Neural cell (in vitro differentiated cells): ENCODE results near the gene OR5C1. TPM values are rescaled to one million over a fixed set of nuclear protein-coding genes. Genes with fewer than 3 reads are reported as not detected.
"Not testable (repeated sequence)": the region's sequence is repeated elsewhere in the genome, so short reads cannot be mapped to it uniquely, and the experiment has no call there.

ENCODE experiments used
- H2AFZ ChIP-seq: fragments of 200-600, 300-800 bp; sonication (generic), shearing (Covaris generic); 2 replicates; pipeline ENCODE4 v1.6.0; 2014; ENCODE audit warnings: low read depth, mild to moderate bottlenecking, antibody characterized with exemption, low read length, moderate library complexity
- H3F3A ChIP-seq: fragments of 200-600 bp; shearing (Covaris generic); 2 replicates; pipeline ENCODE4 v1.6.1; 2016; ENCODE audit warnings: mild to moderate bottlenecking, moderate library complexity, mixed read lengths, antibody characterized with exemption, low read length; ENCODE audit not compliant: insufficient read depth, poor library complexity, severe bottlenecking
- H3K27ac ChIP-seq: fragments of 200-600, 300-800 bp; sonication (generic), shearing (Covaris generic); 2 replicates; pipeline ENCODE4 v1.5.1; 2014; ENCODE audit warnings: mild to moderate bottlenecking, low read length, moderate library complexity
- H3K27me3 ChIP-seq: fragments of 300-800, 200-600 bp; sonication (generic), shearing (Covaris generic); 2 replicates; pipeline ENCODE4 v1.6.0; 2014; ENCODE audit warnings: mild to moderate bottlenecking, low read depth, low read length, moderate library complexity; ENCODE audit not compliant: insufficient read depth
- H3K36me3 ChIP-seq: fragments of 300-800, 200-600 bp; sonication (generic), shearing (Covaris generic); 2 replicates; pipeline ENCODE4 v1.5.1; 2014; ENCODE audit warnings: mild to moderate bottlenecking, antibody characterized with exemption, low read length, moderate library complexity; ENCODE audit not compliant: insufficient read depth
- H3K4me2 ChIP-seq: fragments of 300-800, 200-600 bp; sonication (generic), shearing (Covaris generic); 2 replicates; pipeline ENCODE4 v1.6.0; 2014; ENCODE audit warnings: mild to moderate bottlenecking, low read length
- H3K4me3 ChIP-seq: fragments of 300-800, 200-600 bp; sonication (generic), shearing (Covaris generic); 2 replicates; pipeline ENCODE4 v1.5.1; 2014; ENCODE audit warnings: mild to moderate bottlenecking, low read length, moderate library complexity
- H3K79me2 ChIP-seq: fragments of 200-600 bp; shearing (Covaris generic); replicated peaks from 2 replicates; pipeline ENCODE4 v1.6.0; 2014; ENCODE audit warnings: mild to moderate bottlenecking, low read length, moderate library complexity; ENCODE audit not compliant: insufficient read depth
- H3K9ac ChIP-seq: fragments of 300-800, 200-600 bp; sonication (generic), shearing (Covaris generic); 2 replicates; pipeline ENCODE4 v1.6.1; 2016; ENCODE audit warnings: mild to moderate bottlenecking, low read length, mixed read lengths
- H3K9me2 ChIP-seq: fragments of 200-600 bp; shearing (Covaris generic); 2 replicates; pipeline ENCODE4 v1.6.1; 2016; ENCODE audit warnings: mild to moderate bottlenecking, low read length, mixed read lengths; ENCODE audit not compliant: insufficient read depth
- H3K9me3 ChIP-seq: fragments of 200-600, 300-800 bp; sonication (generic), shearing (Covaris generic); 2 replicates; pipeline ENCODE4 v1.6.1; 2016; ENCODE audit warnings: mild to moderate bottlenecking, mixed run types, low read length, moderate library complexity, mixed read lengths
- H4K20me1 ChIP-seq: fragments of 200-600 bp; shearing (Covaris generic); 2 replicates; pipeline ENCODE4 v1.6.1; 2016; ENCODE audit warnings: mild to moderate bottlenecking, mixed run types; ENCODE audit not compliant: insufficient read depth
- EZH2 ChIP-seq: fragments of 200-600, 300-800 bp; shearing (Covaris generic), sonication (generic); IDR thresholded peaks from 2 replicates; pipeline ENCODE4 v1.6.1; 2014; ENCODE audit warnings: antibody characterized with exemption, low read length, borderline replicate concordance, mild to moderate bottlenecking; ENCODE audit not compliant: insufficient read depth, poor library complexity, severe bottlenecking
- MXI1 ChIP-seq: fragments of 450-650 bp; conservative IDR thresholded peaks from 2 replicates; pipeline ENCODE4 v1.6.1; 2014; ENCODE audit warnings: antibody characterized with exemption, mild to moderate bottlenecking; ENCODE audit not compliant: poor library complexity, severe bottlenecking
- POLR2AphosphoS5 ChIP-seq: IDR thresholded peaks from 2 replicates; pipeline ENCODE4 v1.6.1; 2012
- RAD21 ChIP-seq: fragments of 450-650 bp; conservative IDR thresholded peaks from 2 replicates; pipeline ENCODE4 v1.6.1; 2014; ENCODE audit warnings: antibody characterized with exemption, mild to moderate bottlenecking, moderate library complexity
- SMC3 ChIP-seq: fragments of 450-650 bp; conservative IDR thresholded peaks from 2 replicates; pipeline ENCODE4 v1.6.1; 2014; ENCODE audit warnings: antibody characterized with exemption, mild to moderate bottlenecking, moderate library complexity; ENCODE audit not compliant: poor library complexity
- TAF1 ChIP-seq: IDR thresholded peaks from 2 replicates; pipeline ENCODE4 v1.6.1; 2012; ENCODE audit warnings: low read depth
- polyA plus RNA-seq: library from polyadenylated mRNA; depleted of rRNA; stranded (reverse); fragments of >200 nt; gene quantifications from 2 replicates; pipeline ENCODE4 v1.2.3, GENCODE V29; 2014
- TF ChIP-seq, protein P1 (sequence below): fragments of 450-650 bp; IDR thresholded peaks from 2 replicates; pipeline ENCODE4 v1.5.1; 2014; ENCODE audit warnings: antibody characterized with exemption, mild to moderate bottlenecking, moderate library complexity; ENCODE audit not compliant: poor library complexity, severe bottlenecking
- TF ChIP-seq, protein P2 (sequence below): IDR thresholded peaks from 2 replicates; pipeline ENCODE4 v1.6.1; 2012; ENCODE audit warnings: borderline replicate concordance

The OR5C1 gene
- polyA plus RNA-seq, 1 donor from 2014 or later = not detected

DNA sequence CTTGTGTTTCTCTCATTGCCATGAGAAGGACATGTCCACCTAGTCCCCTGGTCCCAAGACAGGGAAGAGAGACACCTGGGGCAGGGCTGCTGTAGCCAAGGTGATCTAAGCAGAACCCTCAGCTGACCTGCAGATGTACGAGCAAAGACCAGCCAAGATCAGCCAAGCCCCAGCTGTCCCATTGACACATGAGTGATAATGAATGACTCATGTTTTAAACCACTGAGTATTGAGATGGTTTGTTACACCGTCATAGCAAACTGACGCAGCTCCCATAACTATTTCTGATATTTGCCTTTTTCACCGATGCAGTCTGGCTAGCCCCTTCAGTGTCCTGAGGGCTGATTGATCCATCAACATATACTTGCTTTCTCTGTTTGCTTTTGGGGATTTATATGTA, 17.9 kb downstream of the OR5C1 start:
- Histone ChIP-seq H3K79me2 (no peaks in the 10 kb centered on the region), H3K4me3 (no peak overlapping the region), H3K27me3 (no peaks in the 10 kb centered on the region), H3K9me3 (no peaks in the 10 kb centered on the region), H3K9ac (no peak overlapping the region), H3K36me3 (no peaks in the 10 kb centered on the region), H3F3A (no peaks in the 10 kb centered on the region), H3K4me2 (no peak overlapping the region), H3K27ac (no peak overlapping the region), H4K20me1 (no peaks in the 10 kb centered on the region), H3K9me2 (no peaks in the 10 kb centered on the region), H2AFZ (no peak overlapping the region)
- TF ChIP-seq, protein P1, sequence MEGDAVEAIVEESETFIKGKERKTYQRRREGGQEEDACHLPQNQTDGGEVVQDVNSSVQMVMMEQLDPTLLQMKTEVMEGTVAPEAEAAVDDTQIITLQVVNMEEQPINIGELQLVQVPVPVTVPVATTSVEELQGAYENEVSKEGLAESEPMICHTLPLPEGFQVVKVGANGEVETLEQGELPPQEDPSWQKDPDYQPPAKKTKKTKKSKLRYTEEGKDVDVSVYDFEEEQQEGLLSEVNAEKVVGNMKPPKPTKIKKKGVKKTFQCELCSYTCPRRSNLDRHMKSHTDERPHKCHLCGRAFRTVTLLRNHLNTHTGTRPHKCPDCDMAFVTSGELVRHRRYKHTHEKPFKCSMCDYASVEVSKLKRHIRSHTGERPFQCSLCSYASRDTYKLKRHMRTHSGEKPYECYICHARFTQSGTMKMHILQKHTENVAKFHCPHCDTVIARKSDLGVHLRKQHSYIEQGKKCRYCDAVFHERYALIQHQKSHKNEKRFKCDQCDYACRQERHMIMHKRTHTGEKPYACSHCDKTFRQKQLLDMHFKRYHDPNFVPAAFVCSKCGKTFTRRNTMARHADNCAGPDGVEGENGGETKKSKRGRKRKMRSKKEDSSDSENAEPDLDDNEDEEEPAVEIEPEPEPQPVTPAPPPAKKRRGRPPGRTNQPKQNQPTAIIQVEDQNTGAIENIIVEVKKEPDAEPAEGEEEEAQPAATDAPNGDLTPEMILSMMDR = no peak

DNA sequence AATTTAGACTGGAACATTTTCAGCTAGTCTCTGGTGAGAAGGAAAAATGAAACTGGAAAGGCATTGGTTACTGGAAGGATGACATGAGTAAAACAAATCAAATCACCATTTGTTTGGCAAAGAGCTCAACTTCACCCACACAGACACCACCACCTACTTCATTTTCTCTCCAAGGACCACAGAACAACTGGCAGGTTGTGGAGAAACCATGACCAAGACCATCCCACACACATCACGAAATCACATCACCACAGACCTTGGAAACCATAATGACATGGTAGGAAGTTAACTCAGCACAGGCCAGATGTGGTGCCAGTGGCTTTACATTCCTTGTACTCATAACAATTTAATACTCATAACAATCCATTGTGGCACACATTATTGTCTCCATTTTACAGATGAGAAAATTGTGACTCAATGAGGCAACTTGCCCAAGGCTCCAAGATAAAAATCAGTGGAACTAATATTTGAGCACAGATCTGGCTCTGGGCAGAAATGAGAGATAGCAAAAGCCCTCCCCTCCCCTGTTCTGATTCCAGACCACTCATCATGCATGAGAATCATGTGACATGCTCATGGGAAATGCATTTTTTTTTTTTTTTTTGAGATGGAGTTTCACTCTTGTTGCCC, 18.7 kb downstream of the OR5C1 start:
- Histone ChIP-seq H3K9ac (no peak overlapping the region), H3K27me3 (no peaks in the 10 kb centered on the region), H3K36me3 (no peaks in the 10 kb centered on the region), H3F3A (no peaks in the 10 kb centered on the region), H3K4me3 (no peak overlapping the region), H3K9me3 (no peaks in the 10 kb centered on the region), H3K79me2 (no peaks in the 10 kb centered on the region), H3K27ac (no peak overlapping the region), H2AFZ (no peak overlapping the region), H3K9me2 (no peaks in the 10 kb centered on the region), H3K4me2 (no peak overlapping the region), H4K20me1 (no peaks in the 10 kb centered on the region)
- TF ChIP-seq MXI1 = no peak

DNA sequence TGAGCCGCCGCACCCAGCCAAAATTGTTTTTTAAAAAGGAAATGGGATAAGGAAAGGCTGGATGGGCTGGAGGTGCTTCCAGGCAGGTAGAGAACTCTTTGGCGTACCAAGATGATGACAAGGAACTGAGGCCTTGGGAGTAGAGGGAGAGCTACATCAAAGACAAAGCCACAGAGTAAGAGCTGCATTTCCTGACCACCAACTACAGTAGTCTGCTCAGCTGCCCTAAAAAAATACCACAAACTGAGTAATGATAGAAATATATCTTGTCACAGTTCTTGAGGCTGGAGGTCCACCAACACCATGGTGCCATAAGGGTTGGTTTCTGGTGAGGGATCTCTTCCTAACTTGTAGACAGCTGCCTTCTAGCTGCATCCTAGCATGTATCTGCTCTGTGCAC, 19.4 kb downstream of the OR5C1 start:
- Histone ChIP-seq H3K27me3 (no peaks in the 10 kb centered on the region), H3K9me3 (no peaks in the 10 kb centered on the region), H3K79me2 (no peaks in the 10 kb centered on the region), H2AFZ (no peak overlapping the region), H3K27ac (no peak overlapping the region), H4K20me1 (no peaks in the 10 kb centered on the region), H3F3A (no peaks in the 10 kb centered on the region), H3K9ac (no peak overlapping the region), H3K4me2 (no peak overlapping the region), H3K4me3 (no peak overlapping the region), H3K36me3 (no peaks in the 10 kb centered on the region), H3K9me2 (no peaks in the 10 kb centered on the region)
- TF ChIP-seq, protein P2, sequence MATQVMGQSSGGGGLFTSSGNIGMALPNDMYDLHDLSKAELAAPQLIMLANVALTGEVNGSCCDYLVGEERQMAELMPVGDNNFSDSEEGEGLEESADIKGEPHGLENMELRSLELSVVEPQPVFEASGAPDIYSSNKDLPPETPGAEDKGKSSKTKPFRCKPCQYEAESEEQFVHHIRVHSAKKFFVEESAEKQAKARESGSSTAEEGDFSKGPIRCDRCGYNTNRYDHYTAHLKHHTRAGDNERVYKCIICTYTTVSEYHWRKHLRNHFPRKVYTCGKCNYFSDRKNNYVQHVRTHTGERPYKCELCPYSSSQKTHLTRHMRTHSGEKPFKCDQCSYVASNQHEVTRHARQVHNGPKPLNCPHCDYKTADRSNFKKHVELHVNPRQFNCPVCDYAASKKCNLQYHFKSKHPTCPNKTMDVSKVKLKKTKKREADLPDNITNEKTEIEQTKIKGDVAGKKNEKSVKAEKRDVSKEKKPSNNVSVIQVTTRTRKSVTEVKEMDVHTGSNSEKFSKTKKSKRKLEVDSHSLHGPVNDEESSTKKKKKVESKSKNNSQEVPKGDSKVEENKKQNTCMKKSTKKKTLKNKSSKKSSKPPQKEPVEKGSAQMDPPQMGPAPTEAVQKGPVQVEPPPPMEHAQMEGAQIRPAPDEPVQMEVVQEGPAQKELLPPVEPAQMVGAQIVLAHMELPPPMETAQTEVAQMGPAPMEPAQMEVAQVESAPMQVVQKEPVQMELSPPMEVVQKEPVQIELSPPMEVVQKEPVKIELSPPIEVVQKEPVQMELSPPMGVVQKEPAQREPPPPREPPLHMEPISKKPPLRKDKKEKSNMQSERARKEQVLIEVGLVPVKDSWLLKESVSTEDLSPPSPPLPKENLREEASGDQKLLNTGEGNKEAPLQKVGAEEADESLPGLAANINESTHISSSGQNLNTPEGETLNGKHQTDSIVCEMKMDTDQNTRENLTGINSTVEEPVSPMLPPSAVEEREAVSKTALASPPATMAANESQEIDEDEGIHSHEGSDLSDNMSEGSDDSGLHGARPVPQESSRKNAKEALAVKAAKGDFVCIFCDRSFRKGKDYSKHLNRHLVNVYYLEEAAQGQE = no peak
- TF ChIP-seq EZH2 = no peak
- no peak for TF ChIP-seq POLR2AphosphoS5
- no peak for TF ChIP-seq MXI1
- TF ChIP-seq SMC3 = no peak
- TF ChIP-seq RAD21 = no peak
- TF ChIP-seq, protein P1 = no peak
- no peak for TF ChIP-seq TAF1

DNA sequence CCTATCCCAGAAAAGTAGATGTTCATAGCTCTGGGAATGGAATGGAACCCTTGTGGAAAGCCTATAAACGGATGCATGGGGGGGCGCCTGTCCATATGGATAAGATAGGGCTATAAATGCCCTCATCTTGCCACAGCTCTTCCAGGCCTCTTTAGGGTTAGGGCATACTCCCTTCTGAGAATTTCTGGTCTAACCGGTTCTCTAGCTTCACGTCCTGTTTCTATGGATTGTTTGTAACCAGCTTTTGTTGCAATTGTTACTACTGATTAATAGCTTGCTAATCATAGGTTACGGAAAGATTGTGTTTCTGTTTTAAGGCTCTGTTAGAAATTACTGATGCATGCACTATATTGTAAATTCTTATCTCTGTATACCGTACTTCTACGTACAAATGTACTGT, 20.5 kb downstream of the OR5C1 start:
- not testable (repeated sequence) for H3K27ac ChIP-seq, H3F3A ChIP-seq, H3K4me2 ChIP-seq

More for the DNA sequence above, 20.5 kb downstream of the OR5C1 start:
- not testable (repeated sequence) for H3K9me3 ChIP-seq, H3K79me2 ChIP-seq, H3K9ac ChIP-seq, H2AFZ ChIP-seq, H3K27me3 ChIP-seq, H3K36me3 ChIP-seq, H3K9me2 ChIP-seq, H4K20me1 ChIP-seq, H3K4me3 ChIP-seq
